CD4-positive, alpha-beta T cell treated with Interleukin-12 subunit alpha and Interleukin-12 subunit beta, for 1 hour (primary cell): Measurements from ENCODE around the gene PIK3CG.
"Not testable (repeated sequence)": the region's sequence is repeated elsewhere in the genome, so short reads cannot be mapped to it uniquely, and the experiment has no call there.

Experiments
- DNase-seq: peaks from one replicate; pipeline ENCODE4 v3.0.0-alpha.2; 2020

The PIK3CG gene

GRCh38 chr7:106944035-106944665 is 79.1 kb downstream of the PIK3CG start:
- DNase-seq = no peak

- peak; percentile 32 for DNase-seq
Measured at GRCh38 chr7:106947244-106947728, 82.2 kb downstream of the PIK3CG start.

DNA sequence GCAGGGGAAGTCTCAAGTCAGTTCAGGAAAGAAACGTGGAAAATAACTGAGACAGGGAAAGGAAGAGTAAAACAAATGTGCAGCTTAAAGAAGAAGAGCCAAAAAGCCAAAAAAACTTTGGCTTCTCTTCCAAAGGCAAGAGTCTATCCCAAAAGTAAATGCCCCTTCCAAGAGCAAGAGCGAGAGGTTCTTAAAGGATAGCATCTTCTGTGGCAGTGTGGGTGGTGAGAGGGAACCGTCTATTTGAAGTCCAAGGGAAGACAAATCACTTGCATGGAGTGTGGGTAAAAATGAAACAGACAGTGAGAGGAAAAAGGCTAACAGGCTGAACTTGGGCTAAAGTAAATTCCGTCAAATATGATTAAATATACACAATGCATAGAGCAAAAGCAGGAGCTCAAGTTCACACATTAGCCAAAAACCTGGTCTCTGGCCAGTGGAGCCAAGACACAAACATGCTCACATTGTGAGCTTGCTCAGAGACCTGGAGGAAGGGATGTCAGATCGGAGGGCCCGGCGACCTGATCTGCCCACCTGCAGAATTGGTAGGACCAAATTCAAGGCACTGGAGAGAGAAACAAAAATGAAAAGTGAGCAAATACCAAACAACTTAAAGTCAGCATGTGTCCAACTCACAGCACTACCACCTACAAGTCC is 87.0 kb downstream of the PIK3CG start:
- no peak for DNase-seq

DNA sequence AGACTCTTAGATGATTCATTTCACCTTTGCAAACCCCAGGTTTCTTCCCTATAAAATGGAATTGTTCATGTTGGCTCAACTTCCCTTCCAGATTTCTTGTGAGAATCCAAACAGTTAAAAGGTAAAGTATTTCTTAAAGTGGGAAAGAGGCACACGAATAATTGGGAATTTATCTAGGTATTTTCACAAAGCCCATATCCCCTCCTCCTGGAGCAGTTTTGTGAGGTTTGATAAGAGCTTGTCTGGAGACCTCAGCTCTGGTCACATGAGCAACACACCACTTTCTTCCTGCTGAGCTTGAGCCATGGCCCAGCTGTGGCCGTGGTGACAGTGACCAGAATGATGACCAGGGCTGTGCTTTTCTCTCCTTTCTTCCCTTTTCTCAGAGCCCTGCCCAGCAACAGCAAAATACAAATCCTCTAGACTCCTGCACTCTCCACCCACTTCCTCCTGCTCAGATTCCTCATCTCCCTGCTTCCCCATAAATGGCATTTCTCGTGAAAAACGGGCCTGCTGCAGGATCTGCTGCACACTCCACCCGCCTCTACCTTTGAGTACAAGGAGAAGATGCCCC is 87.7 kb downstream of the PIK3CG start:
- DNase-seq = no peak

DNA sequence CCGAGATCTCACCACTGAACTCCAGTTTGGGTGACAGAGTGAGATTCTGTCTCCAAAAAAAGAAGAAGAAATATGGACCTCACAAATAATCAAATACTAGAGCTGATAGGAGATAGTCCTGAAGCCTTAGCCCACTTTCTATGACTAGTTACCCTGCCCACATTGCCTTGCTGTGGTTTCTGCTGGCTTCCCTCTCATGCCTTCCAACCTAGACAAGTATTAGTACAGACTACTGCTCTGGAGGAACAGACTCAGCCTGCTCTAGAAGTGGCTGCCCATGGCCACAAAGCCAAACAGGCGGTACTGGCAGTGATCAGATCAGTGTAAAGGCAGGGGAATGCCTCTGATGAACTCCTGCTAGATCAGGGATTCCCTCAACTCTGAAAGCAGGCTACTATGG is 89.8 kb downstream of the PIK3CG start:
- DNase-seq = no peak

DNA sequence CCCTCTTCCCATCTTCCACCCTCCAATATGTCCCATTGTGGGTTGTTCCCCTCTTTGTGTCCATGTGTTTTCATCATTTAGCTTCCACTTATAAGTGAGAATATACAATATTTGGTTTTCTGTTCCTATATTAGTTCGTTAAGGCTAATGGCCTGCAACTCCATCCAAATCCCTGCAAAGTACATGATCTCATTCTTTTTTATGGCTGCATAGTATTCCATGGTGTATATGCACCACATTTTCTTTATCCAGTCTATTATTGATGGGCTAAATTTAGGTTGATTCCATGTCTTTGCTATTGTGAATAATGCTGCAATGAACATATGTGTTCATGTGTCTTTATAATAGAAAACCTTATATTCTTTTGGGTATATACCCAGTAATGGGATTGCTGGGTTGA is 90.8 kb downstream of the PIK3CG start:
- DNase-seq = not testable (repeated sequence)
